Aorta (tissue), 5 donors: ENCODE data around the gene TMEM223. TPM values are rescaled to one million over a fixed set of nuclear protein-coding genes. Genes with fewer than 3 reads are reported as not detected.
"Not testable (repeated sequence)": the region's sequence is repeated elsewhere in the genome, so short reads cannot be mapped to it uniquely, and the experiment has no call there.

Experiments used
- ATAC-seq: fragments of 200-7000 bp; cut with Tn5 transposase; one replicate; pipeline ENCODE4 v1.9.1; 2022; ENCODE audit warnings: moderate library complexity; ENCODE audit not compliant: low FRiP score
- DNase-seq, 2 donors: peaks; one replicate each; pipeline ENCODE4 v3.0.0-alpha.2; 2020
- H3K27ac ChIP-seq, 2 donors: one replicate each; pipeline ENCODE4 v1.5.1; 2013; ENCODE audit warnings: low read length in 2 of 2, mild to moderate bottlenecking in 2 of 2, moderate library complexity in 2 of 2, control low read depth in 1 of 2, inconsistent platforms in 1 of 2, low read depth in 1 of 2
- H3K27me3 ChIP-seq, 2 donors: one replicate each; pipeline ENCODE4 v1.6.1; 2013; ENCODE audit warnings: control low read depth in 1 of 2, low read length in 1 of 2, mild to moderate bottlenecking in 1 of 2, moderate library complexity in 1 of 2; ENCODE audit not compliant: insufficient read depth in 2 of 2, control insufficient read depth in 1 of 2
- H3K36me3 ChIP-seq, 2 donors: one replicate each; pipeline ENCODE4 v1.6.1; 2013; ENCODE audit warnings: control low read depth in 1 of 2, low read length in 1 of 2, mild to moderate bottlenecking in 1 of 2; ENCODE audit not compliant: insufficient read depth in 2 of 2, control insufficient read depth in 1 of 2
- H3K4me1 ChIP-seq, 2 donors: one replicate each; pipeline ENCODE4 v1.6.1; 2013; ENCODE audit warnings: low read length in 2 of 2, control low read depth in 1 of 2, mild to moderate bottlenecking in 1 of 2, moderate library complexity in 1 of 2; ENCODE audit not compliant: insufficient read depth in 2 of 2, control insufficient read depth in 1 of 2
- H3K4me3 ChIP-seq, 2 donors: one replicate each; pipeline ENCODE4 v1.5.1; 2013; ENCODE audit warnings: low read length in 2 of 2, control low read depth in 1 of 2, mild to moderate bottlenecking in 1 of 2
- H3K9me3 ChIP-seq: one replicate; pipeline ENCODE4 v1.6.1; 2013; ENCODE audit warnings: mild to moderate bottlenecking, low read length; ENCODE audit not compliant: control insufficient read depth
- WGBS, 2 donors: extraction: QIAGEN DNeasy Blood & Tissue Kit; methylation state at CpG; one replicate each; pipeline ENCODE4 v1.1.7; 2013; 5-methylcytosine and 5-hydroxymethylcytosine counted together
- intact Hi-C, 2 donors: fragments of 100-400 bp; cut with DNase I; formaldehyde crosslinking; loops; one replicate each; pipeline versions ENCODE4 v1.14.2 to v1.15.0; 2022
- microRNA-seq, 2 donors: library from miRNA; unstranded; fragments of <30 nt; microRNA quantifications; one replicate each; pipeline ENCODE4 v1.2.0, GENCODE V29; 2020
- polyA plus RNA-seq, 2 donors: library from polyadenylated mRNA; stranded (reverse); fragments of 200-250 nt; gene quantifications; one replicate each; pipeline ENCODE4 v1.2.3, GENCODE V29; 2013
- total RNA-seq, 2 donors: library from RNA; stranded (reverse); fragmentation: NEBNext Ultra II Directional; extraction: Animal tissue kit (Norgen Biotek cat#: 25700); gene quantifications; one replicate each; pipeline ENCODE4 v1.2.1, GENCODE V29; 2021
- donor health status: healthy with polysubstance abuse.
- donor health status: Bipolar disorder and iron deficiency.
- donor health status: DM: no; HTN: no; CAD: no.
- donor health status: DM: no; HTN: no; CAD: no.
- donor health status: DM: yes; HTN: yes; CAD: no.

TMEM223 gene
- total and polyA plus RNA-seq, 4 donors = 6.0 to 12.6 (median 10.5) TPM

DNA sequence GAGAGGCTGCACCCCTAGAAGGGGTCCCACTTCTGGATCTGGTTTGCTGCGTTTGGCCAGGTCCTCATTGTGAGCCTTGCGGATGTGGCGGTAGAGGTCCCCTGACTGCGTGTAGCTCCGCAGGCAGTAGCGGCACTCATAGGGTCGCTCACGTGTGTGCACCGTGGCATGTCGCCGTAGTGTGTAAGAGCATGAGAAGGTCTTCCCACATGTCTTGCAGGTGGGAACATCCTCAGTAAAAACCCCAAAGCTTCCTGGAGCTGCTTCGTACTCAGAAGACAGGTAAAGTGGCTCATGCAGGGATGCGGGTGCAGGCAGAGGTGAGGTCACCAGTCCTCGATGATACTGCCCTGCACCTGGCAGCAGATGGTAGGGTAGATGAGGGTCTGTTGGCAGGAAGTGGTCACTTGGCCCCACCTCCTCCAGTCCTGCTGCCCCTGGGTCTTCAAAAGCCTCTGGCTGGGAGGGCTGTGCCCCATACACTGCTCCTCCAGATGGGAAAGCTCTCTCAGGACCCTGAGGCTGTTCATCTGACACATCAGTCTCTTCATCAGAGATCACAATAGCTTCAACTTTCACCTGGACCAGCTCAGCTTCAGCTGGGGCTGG, 39.5 kb downstream of the TMEM223 start:
- Histone ChIP-seq H3K36me3 (no peaks in the 10 kb centered on the region), H3K27me3 (no peaks in the 10 kb centered on the region), H3K4me3 (no peak overlapping the region), H3K4me1 (no peaks in the 10 kb centered on the region), H3K9me3 (no peaks in the 10 kb centered on the region), H3K27ac (no peak overlapping the region)
- ATAC-seq (no peak), DNase-seq (peak in 1 of 2 donors; percentile 62)
- WGBS, 2 donors = 96 to 98% methylated on average over 14 of the region's 14 CpGs
- intact Hi-C loops = no loop called here

DNA sequence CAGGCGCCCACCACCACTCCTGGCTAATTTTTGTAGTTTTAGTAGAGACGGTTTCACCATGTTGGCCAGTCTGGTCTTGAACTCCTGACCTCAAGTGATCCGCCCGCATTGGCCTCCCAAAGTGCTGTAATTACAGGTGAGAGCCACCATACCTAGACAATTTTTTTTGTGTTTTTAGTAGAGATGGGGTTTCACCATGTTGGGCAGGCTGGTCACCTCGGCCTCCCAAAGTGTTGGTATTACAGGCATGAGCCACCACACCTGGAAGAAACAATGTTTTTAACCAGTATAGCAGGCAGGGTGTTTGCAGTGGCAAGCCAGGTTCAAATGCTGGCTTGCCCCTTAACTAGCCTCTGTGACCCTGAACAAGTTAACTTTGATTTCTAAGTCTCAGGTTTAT, 41.9 kb downstream of the TMEM223 start:
- ATAC-seq = not testable (repeated sequence)
- peak in 1 of 2 donors; percentile 23 for DNase-seq

DNA sequence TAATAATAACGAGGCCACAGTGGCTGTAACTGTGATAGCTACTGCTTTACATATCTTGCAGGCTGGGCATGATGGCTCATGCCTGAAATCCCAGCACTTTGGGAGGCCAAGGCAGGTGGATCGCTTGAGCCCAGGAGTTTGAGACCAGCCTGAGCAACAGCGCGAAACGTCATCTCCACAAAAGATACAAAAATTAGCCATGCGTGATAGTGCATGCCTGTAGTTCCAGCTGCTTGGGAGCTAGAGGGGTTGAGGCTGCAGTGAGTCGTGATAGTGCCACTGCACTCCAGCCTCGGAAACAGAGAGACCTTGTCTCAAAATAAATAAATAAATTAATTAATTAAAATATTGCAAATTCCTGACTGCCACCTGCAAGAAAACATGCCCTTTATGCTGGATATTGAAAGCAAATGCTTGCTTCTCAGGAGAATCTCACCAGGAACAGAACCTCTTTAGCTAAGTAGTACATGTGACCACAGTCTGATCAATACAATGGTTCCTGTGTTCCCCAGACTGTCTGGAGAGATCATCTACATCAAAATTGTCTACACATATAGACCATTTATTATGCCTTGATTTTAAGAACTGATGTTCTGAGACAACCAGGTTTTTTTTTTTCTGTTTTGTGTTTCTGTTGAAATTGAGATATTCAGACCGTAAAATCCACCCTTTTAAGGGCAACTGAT, 44.2 kb downstream of the TMEM223 start:
- H3K36me3 ChIP-seq = no peaks in the 10 kb centered on the region
- H3K27ac ChIP-seq = no peak overlapping the region
- H3K4me3 ChIP-seq = no peak overlapping the region
- no peaks in the 10 kb centered on the region for H3K9me3 ChIP-seq
- DNase-seq = peak in 1 of 2 donors; percentile 14
- intact Hi-C loops = no loop called here
- 74 to 82% methylated on average over 9 of the region's 9 CpGs for WGBS, 2 donors
- H3K27me3 ChIP-seq = no peaks in the 10 kb centered on the region
- ATAC-seq = no peak
- H3K4me1 ChIP-seq = no peaks in the 10 kb centered on the region

More for the DNA sequence above, 41.9 kb downstream of the TMEM223 start:
- H3K36me3 ChIP-seq, intact Hi-C loops, H3K27me3 ChIP-seq, H3K27ac ChIP-seq, H3K4me3 ChIP-seq, H3K4me1 ChIP-seq, H3K9me3 ChIP-seq: not testable (repeated sequence)
- 92 to 94% methylated on average over 5 of the region's 5 CpGs for WGBS, 2 donors

Small RNA genes lying within 50 kb of the gene (microRNA-seq; reads per million reads assigned to microRNA genes)
- 0 to 4.2 reads per million in 2 donors for gene MIR6514
- 0 to 0.60 reads per million in 2 donors for gene MIR6748

Other genes starting within 250 kb of the TMEM223 start
Only the 30 nearest of the 31 such genes appear.
- gene EEF1G, start 218.1 kb downstream of the TMEM223 start, total RNA-seq = 100 to 1,000 TPM; 787 to 987 TPM
- 1,000 to 10,000 TPM; 1,251 to 1,857 TPM for gene EEF1G, start 218.1 kb downstream of the TMEM223 start, polyA plus RNA-seq
- gene TUT1, start 200.5 kb downstream of the TMEM223 start, total RNA-seq = 10 to 100 TPM; 14.8 to 14.9 TPM
- gene TUT1, start 200.5 kb downstream of the TMEM223 start, polyA plus RNA-seq = 10 to 100 TPM in 1 of 2 donors, 1 to 10 TPM in 1; 1.6 to 10.8 TPM
- 10 to 100 TPM; 80.1 to 87.9 TPM for gene MTA2, start 190.1 kb downstream of the TMEM223 start, total RNA-seq
- gene MTA2, start 190.1 kb downstream of the TMEM223 start, polyA plus RNA-seq = 10 to 100 TPM; 13.5 to 40.3 TPM
- 100 to 1,000 TPM in 1 of 2 donors, 10 to 100 TPM in 1; 93.7 to 134 TPM for gene EML3, start 179.2 kb downstream of the TMEM223 start, total RNA-seq
- 100 to 1,000 TPM in 1 of 2 donors, 10 to 100 TPM in 1; 15.7 to 182 TPM for gene EML3, start 179.2 kb downstream of the TMEM223 start, polyA plus RNA-seq
- gene ROM1, start 178.7 kb downstream of the TMEM223 start, total RNA-seq = 10 to 100 TPM in 1 of 2 donors, 1 to 10 TPM in 1; 9.0 to 15.6 TPM
- 10 to 100 TPM; 33.2 to 33.9 TPM for gene ROM1, start 178.7 kb downstream of the TMEM223 start, polyA plus RNA-seq
- 10 to 100 TPM; 26.7 to 39.7 TPM for gene B3GAT3, start 170.0 kb downstream of the TMEM223 start, total RNA-seq
- 10 to 100 TPM; 12.6 to 45.2 TPM for gene B3GAT3, start 170.0 kb downstream of the TMEM223 start, polyA plus RNA-seq
- 100 to 1,000 TPM; 196 to 206 TPM for gene GANAB, start 145.4 kb downstream of the TMEM223 start, total RNA-seq
- 100 to 1,000 TPM in 1 of 2 donors, 10 to 100 TPM in 1; 41.2 to 117 TPM for gene GANAB, start 145.4 kb downstream of the TMEM223 start, polyA plus RNA-seq
- gene INTS5, start 138.7 kb downstream of the TMEM223 start, total RNA-seq = 10 to 100 TPM; 12.5 to 13.3 TPM
- gene INTS5, start 138.7 kb downstream of the TMEM223 start, polyA plus RNA-seq = 1 to 10 TPM; 3.8 to 6.2 TPM
- gene C11orf98, start 126.8 kb downstream of the TMEM223 start, total RNA-seq = 10 to 100 TPM; 23.1 to 27.7 TPM
- 100 to 1,000 TPM in 1 of 2 donors, 10 to 100 TPM in 1; 79.3 to 121 TPM for gene C11orf98, start 126.8 kb downstream of the TMEM223 start, polyA plus RNA-seq
- gene CSKMT, start 126.7 kb downstream of the TMEM223 start, total RNA-seq = 10 to 100 TPM; 11.1 to 11.7 TPM
- 10 to 100 TPM in 1 of 2 donors, 1 to 10 TPM in 1; 8.8 to 16.3 TPM for gene CSKMT, start 126.7 kb downstream of the TMEM223 start, polyA plus RNA-seq
- 1 to 10 TPM; 3.0 to 4.8 TPM for gene UQCC3, start 120.3 kb downstream of the TMEM223 start, total RNA-seq
- gene UQCC3, start 120.3 kb downstream of the TMEM223 start, polyA plus RNA-seq = 10 to 100 TPM in 1 of 2 donors, 1 to 10 TPM in 1; 5.8 to 12.7 TPM
- gene LBHD1, start 119.7 kb downstream of the TMEM223 start, total RNA-seq = 1 to 10 TPM; 3.6 to 8.6 TPM
- 1 to 10 TPM; 2.3 to 7.6 TPM for gene LBHD1, start 119.7 kb downstream of the TMEM223 start, polyA plus RNA-seq
- gene UBXN1, start 112.9 kb downstream of the TMEM223 start, total RNA-seq = 10 to 100 TPM; 84.1 to 85.4 TPM
- 100 to 1,000 TPM; 186 to 224 TPM for gene UBXN1, start 112.9 kb downstream of the TMEM223 start, polyA plus RNA-seq
- 10 to 100 TPM in 1 of 2 donors, 1 to 10 TPM in 1; 8.5 to 24.5 TPM for gene LRRN4CL, start 102.5 kb downstream of the TMEM223 start, total RNA-seq
- gene LRRN4CL, start 102.5 kb downstream of the TMEM223 start, polyA plus RNA-seq = under 1 TPM in 1 of 2 donors, not detected in 1; 0.10 TPM
- gene BSCL2, start 84.6 kb downstream of the TMEM223 start, total RNA-seq = 10 to 100 TPM; 22.3 to 31.5 TPM
- 10 to 100 TPM; 38.7 to 61.8 TPM for gene BSCL2, start 84.6 kb downstream of the TMEM223 start, polyA plus RNA-seq
- gene GNG3, start 84.3 kb downstream of the TMEM223 start, total RNA-seq = not detected
- gene GNG3, start 84.3 kb downstream of the TMEM223 start, polyA plus RNA-seq = under 1 TPM in 1 of 2 donors, not detected in 1; 0.33 TPM
- gene HNRNPUL2, start 64.5 kb downstream of the TMEM223 start, total RNA-seq = 10 to 100 TPM; 46.9 to 47.2 TPM
- 10 to 100 TPM; 31.5 to 43.6 TPM for gene HNRNPUL2, start 64.5 kb downstream of the TMEM223 start, polyA plus RNA-seq
- 10 to 100 TPM; 21.1 to 32.4 TPM for gene TTC9C, start 63.5 kb downstream of the TMEM223 start, total RNA-seq
- gene TTC9C, start 63.5 kb downstream of the TMEM223 start, polyA plus RNA-seq = 10 to 100 TPM; 17.3 to 40.7 TPM
- 1 to 10 TPM; 9.7 to 9.8 TPM for gene ZBTB3, start 37.8 kb downstream of the TMEM223 start, total RNA-seq
- 1 to 10 TPM; 2.9 to 3.9 TPM for gene ZBTB3, start 37.8 kb downstream of the TMEM223 start, polyA plus RNA-seq
- 10 to 100 TPM; 40.0 to 50.3 TPM for gene POLR2G, start 30.4 kb downstream of the TMEM223 start, total RNA-seq
- gene POLR2G, start 30.4 kb downstream of the TMEM223 start, polyA plus RNA-seq = 100 to 1,000 TPM in 1 of 2 donors, 10 to 100 TPM in 1; 80.4 to 109 TPM
- gene TAF6L, start 20.6 kb downstream of the TMEM223 start, total RNA-seq = 10 to 100 TPM; 13.2 to 21.3 TPM
- 10 to 100 TPM; 14.5 to 43.5 TPM for gene TAF6L, start 20.6 kb downstream of the TMEM223 start, polyA plus RNA-seq
- gene TMEM179B, start 4.6 kb downstream of the TMEM223 start, total RNA-seq = 10 to 100 TPM; 26.8 to 31.0 TPM
- 10 to 100 TPM; 29.2 to 55.9 TPM for gene TMEM179B, start 4.6 kb downstream of the TMEM223 start, polyA plus RNA-seq
- 10 to 100 TPM; 82.4 to 99.9 TPM for gene NXF1, start 13.4 kb upstream of the TMEM223 start, total RNA-seq
- gene NXF1, start 13.4 kb upstream of the TMEM223 start, polyA plus RNA-seq = 100 to 1,000 TPM in 1 of 2 donors, 10 to 100 TPM in 1; 26.8 to 455 TPM
- 10 to 100 TPM; 42.6 to 46.4 TPM for gene STX5, start 40.0 kb upstream of the TMEM223 start, total RNA-seq
- gene STX5, start 40.0 kb upstream of the TMEM223 start, polyA plus RNA-seq = 10 to 100 TPM; 19.2 to 44.0 TPM
- not detected for gene TEX54, start 40.8 kb upstream of the TMEM223 start, total RNA-seq
- 1 to 10 TPM in 1 of 2 donors, not detected in 1; 5.5 TPM for gene TEX54, start 40.8 kb upstream of the TMEM223 start, polyA plus RNA-seq
- gene WDR74, start 47.6 kb upstream of the TMEM223 start, total RNA-seq = 10 to 100 TPM; 35.4 to 42.9 TPM
- 10 to 100 TPM; 13.5 to 53.9 TPM for gene WDR74, start 47.6 kb upstream of the TMEM223 start, polyA plus RNA-seq
- gene SLC3A2, start 88.9 kb upstream of the TMEM223 start, total RNA-seq = 100 to 1,000 TPM in 1 of 2 donors, 10 to 100 TPM in 1; 98.6 to 107 TPM
- 10 to 100 TPM; 31.8 to 74.8 TPM for gene SLC3A2, start 88.9 kb upstream of the TMEM223 start, polyA plus RNA-seq
- gene CHRM1, start 129.4 kb upstream of the TMEM223 start, total RNA-seq = not detected
- not detected for gene CHRM1, start 129.4 kb upstream of the TMEM223 start, polyA plus RNA-seq
- not detected for gene SLC22A6, start 193.0 kb upstream of the TMEM223 start, total RNA-seq
- under 1 TPM in 1 of 2 donors, not detected in 1; 0.25 TPM for gene SLC22A6, start 193.0 kb upstream of the TMEM223 start, polyA plus RNA-seq
- gene SLC22A8, start 223.8 kb upstream of the TMEM223 start, total RNA-seq = not detected
- not detected for gene SLC22A8, start 223.8 kb upstream of the TMEM223 start, polyA plus RNA-seq